ENCODE measurements around the gene FYN. TPM values are rescaled to one million over a fixed set of nuclear protein-coding genes. Genes with fewer than 3 reads are reported as not detected.

Gene FYN
- total and polyA plus RNA-seq, 2 of the 13 experiments (the other 11 are each of a cell fraction or from before 2014, with no cell fraction given): 15.5 to 24.6 TPM

DNA sequence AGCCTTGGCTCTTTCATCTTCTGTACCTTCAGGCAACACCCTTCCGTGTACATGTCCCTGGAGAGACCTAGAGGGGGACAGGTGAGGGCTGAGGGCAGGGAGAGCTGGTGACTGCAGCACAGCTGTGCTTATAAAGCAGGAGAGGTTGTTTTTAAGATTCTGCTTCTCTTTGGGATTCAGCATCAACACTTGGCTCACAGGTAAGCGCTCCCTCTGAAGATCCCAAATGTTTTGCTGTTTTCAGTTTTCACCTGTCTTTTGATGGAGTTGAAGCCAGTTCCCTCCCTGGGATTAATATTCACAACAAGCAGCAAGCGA is 248.2 kb downstream of the FYN start (continued):
- TF ChIP-seq ATF4 (CRISPR knock-in tag; IDR thresholded peaks at IDR 0.05) (no peak), ZFP1 (CRISPR knock-in tag; IDR thresholded peaks at IDR 0.05) (no peak), CHD4 (IDR thresholded peaks at IDR 0.05; ENCODE audit: borderline replicate concordance, low read length) (no peak), SAFB2 (CRISPR knock-in tag; IDR thresholded peaks at IDR 0.05; ENCODE audit: borderline replicate concordance, low read depth) (no peak), TERF1 (CRISPR knock-in tag; IDR thresholded peaks at IDR 0.05) (no peak), SP140L (CRISPR knock-in tag; IDR thresholded peaks at IDR 0.05; ENCODE audit: borderline replicate concordance) (no peak)

DNA sequence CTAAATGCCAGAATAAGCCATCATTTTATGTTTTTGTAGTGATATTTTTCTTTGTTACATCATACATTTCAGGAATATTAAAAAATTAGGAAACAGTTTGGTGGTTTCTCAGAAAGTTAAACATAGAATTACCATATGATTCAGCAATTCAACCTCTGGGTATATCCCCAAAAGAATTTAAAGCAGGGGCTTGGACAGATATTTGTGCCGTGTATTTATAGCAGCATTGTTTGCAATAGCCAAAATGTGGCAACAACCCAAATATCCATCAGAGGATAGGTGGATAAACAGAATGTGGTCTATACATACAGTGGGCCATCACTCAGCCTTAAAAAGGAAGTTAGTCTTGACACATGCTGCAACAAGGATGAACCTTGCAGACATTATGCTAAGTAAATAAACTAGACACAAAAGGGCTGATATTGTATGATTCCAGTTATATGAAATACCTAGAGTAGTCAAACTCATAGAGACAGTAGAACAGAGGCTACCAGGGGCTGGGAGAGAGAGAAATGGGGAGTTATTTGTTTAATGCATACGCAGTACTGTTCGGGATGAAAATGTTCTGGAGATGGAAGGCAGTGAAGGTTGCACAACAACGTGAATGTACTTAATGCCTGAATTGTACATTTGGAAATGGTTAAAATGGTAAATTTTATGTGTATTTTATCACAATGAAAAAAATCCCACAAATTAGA is 248.7 kb downstream of the FYN start:
- 36% methylated on average over 4 of the region's 4 CpGs for WGBS (ENCODE audit: low lambda C conversion rate)

More for the DNA sequence above, 248.7 kb downstream of the FYN start:
- Histone ChIP-seq H3K27me3 (ENCODE audit: control insufficient read depth in 1 of 2, insufficient read depth in 2 of 2, low read length in 2 of 2) (no peaks in the 10 kb centered on the region; a peak in 1 of 5 replicates), H4K20me1 (ENCODE audit: insufficient read depth, low read length) (no peaks in the 10 kb centered on the region), H3K9ac (ENCODE audit: insufficient read depth, low read depth, low read length) (no peak overlapping the region), H3K79me2 (ENCODE audit: insufficient read depth, low read length) (no peaks in the 10 kb centered on the region), H3K4me1 (ENCODE audit: insufficient read depth, low read length) (peaks cover 23% of the 10 kb centered on the region), H3K36me3 (replicated peaks in 1 of 2; ENCODE audit: control insufficient read depth in 1 of 2, insufficient read depth in 2 of 2, low read length in 2 of 2) (no peaks in the 10 kb centered on the region), H3K27ac (ENCODE audit: extremely low read length, insufficient read depth, low read length) (no peak overlapping the region), H3K9me3 (ENCODE audit: low read length) (no peaks in the 10 kb centered on the region), H3K4me2 (ENCODE audit: low read depth, low read length) (no peak overlapping the region), H2AFZ (ENCODE audit: low read length) (no peak overlapping the region), H3K4me3 (replicated peaks in 1 of 3; ENCODE audit: insufficient read depth in 1 of 3, low read depth in 2 of 3, low read length in 3 of 3) (no peak overlapping the region)
- ChIA-PET POLR2A (no interaction called here), CTCF (ENCODE audit: low intra/inter-chr PET ratio, low total read pairs) (no interaction called here)
- BruUV-seq (replicated peaks): no TSS peak
- TF ChIP-seq NFYB (CRISPR knock-in tag; IDR thresholded peaks at IDR 0.05): no peak
- TF ChIP-seq TSC22D2 (CRISPR knock-in tag; IDR thresholded peaks at IDR 0.05; ENCODE audit: borderline replicate concordance): no peak
- TF ChIP-seq HNF4G (IDR thresholded peaks at IDR 0.05; ENCODE audit: borderline replicate concordance, low read depth, low read length): no peak
- no peak for TF ChIP-seq HNF4G (CRISPR knock-in tag; IDR thresholded peaks at IDR 0.05; ENCODE audit: borderline replicate concordance, low read depth)
- TF ChIP-seq CEBPB (IDR thresholded peaks at IDR 0.05; ENCODE audit: borderline replicate concordance, low read depth, low read length): peak; percentile 52
- FAIRE-seq (no peak), ATAC-seq (no peak), DNase-seq (ENCODE audit: low spot score) (no peak)
- intact Hi-C loops (cut with micrococcal nuclease; ENCODE audit: unreplicated experiment) (no loop called here), in situ Hi-C loops (cut with HindIII; ENCODE audit: extremely low pct_ligation_motif_present, low pct_unique_long_range_greater_than_20kb) (loop anchor here (25.0 kb wide), 2 partner anchors 262 to 562 kb away; no protein-coding TSS in a partner anchor)

All from HepG2 (cell line).